Middle frontal gyrus (tissue), 1 donor: ENCODE data around the gene PCDHA4.
"Not testable (repeated sequence)": the region's sequence is repeated elsewhere in the genome, so short reads cannot be mapped to it uniquely, and the experiment has no call there.

Source experiments
- DNase-seq: peaks from one replicate; pipeline ENCODE4 v3.0.0-alpha.2; 2015; ENCODE audit warnings: low spot score; ENCODE audit errors: extremely low spot score

The PCDHA4 gene

GRCh38 chr5:140806834-140807775, at the start of gene PCDHA4:
Gene PCDHA4, plus strand, starts transcription at chr5:140807068.
- DNase-seq, result no peak

- DNase-seq, result no peak
These were observed 42.5 kb upstream of the PCDHA4 start for GRCh38 chr5:140764177-140764973.

- no peak for DNase-seq
These were observed 39.4 kb upstream of the PCDHA4 start for GRCh38 chr5:140767444-140767843.

- no peak for DNase-seq
These were observed 26.4 kb upstream of the PCDHA4 start for GRCh38 chr5:140780512-140780911.

- DNase-seq, result no peak
These were observed 20.8 kb upstream of the PCDHA4 start, which contains the start of gene PCDHA1 for GRCh38 chr5:140785905-140786686. Gene PCDHA1, plus strand, starts transcription at chr5:140786140.

GRCh38 chr5:140787422-140787821, 19.4 kb upstream of the PCDHA4 start:
- not testable (repeated sequence) for DNase-seq

GRCh38 chr5:140787849-140788504, 18.9 kb upstream of the PCDHA4 start:
- not testable (repeated sequence) for DNase-seq

GRCh38 chr5:140791089-140791488, 15.8 kb upstream of the PCDHA4 start:
- DNase-seq, result no peak

GRCh38 chr5:140794595-140795258, 12.1 kb upstream of the PCDHA4 start, which contains the start of gene PCDHA2:
Gene PCDHA2, plus strand, starts transcription at chr5:140794852.
- DNase-seq, result no peak

GRCh38 chr5:140795259-140795641, 11.6 kb upstream of the PCDHA4 start:
- DNase-seq, result no peak

- DNase-seq, result not testable (repeated sequence)
These were observed 10.7 kb upstream of the PCDHA4 start for GRCh38 chr5:140796072-140796717.

GRCh38 chr5:140796718-140797095, 10.2 kb upstream of the PCDHA4 start:
- no peak for DNase-seq

GRCh38 chr5:140800816-140801493, 5.9 kb upstream of the PCDHA4 start, which contains the start of gene PCDHA3:
Gene PCDHA3, plus strand, starts transcription at chr5:140801057.
- DNase-seq, result no peak

GRCh38 chr5:140801494-140801841, 5.4 kb upstream of the PCDHA4 start:
- DNase-seq, result no peak

GRCh38 chr5:140802381-140802780, 4.5 kb upstream of the PCDHA4 start:
- not testable (repeated sequence) for DNase-seq

- DNase-seq, result no peak
These were observed 4.0 kb upstream of the PCDHA4 start for GRCh38 chr5:140802781-140803271.

GRCh38 chr5:140808241-140808888, 1.5 kb downstream of the PCDHA4 start:
- DNase-seq, result not testable (repeated sequence)

- DNase-seq, result no peak
These were observed 2.0 kb downstream of the PCDHA4 start for GRCh38 chr5:140808889-140809291.
